Keratinocyte (primary cell): ENCODE data around the gene ITGB2. TPM values are rescaled to one million over a fixed set of nuclear protein-coding genes. Genes with fewer than 3 reads are reported as not detected.

Experiments used
- DNase-seq: peaks from one replicate; pipeline ENCODE4 v3.0.0-alpha.2; 2011; ENCODE audit warnings: low read depth, missing footprints, low spot score
- FAIRE-seq: peaks from 2 replicates; lab custom pipeline; 2011; peaks lifted over from hg19 to GRCh38; lab: Jason Lieb, UNC
- H2AFZ ChIP-seq: 2 replicates; pipeline ENCODE4 v1.6.0; 2012; ENCODE audit warnings: low read length, control low read depth, inconsistent platforms; ENCODE audit not compliant: control insufficient read depth
- H3K27ac ChIP-seq: 2 replicates; pipeline ENCODE4 v1.5.1; 2011; ENCODE audit warnings: low read length; ENCODE audit not compliant: control insufficient read depth, insufficient read depth
- H3K27me3 ChIP-seq: 3 replicates; pipeline ENCODE4 v1.6.0; 2011; ENCODE audit warnings: low read length; ENCODE audit not compliant: control insufficient read depth, insufficient read depth; ENCODE audit errors: extremely low read depth
- H3K36me3 ChIP-seq, 2 experiments: 2 replicates in 1 of 2; 3 replicates in 1 of 2; pipeline ENCODE4 v1.5.1; 2011; ENCODE audit warnings: low read length in 2 of 2, mild to moderate bottlenecking in 1 of 2; ENCODE audit not compliant: control insufficient read depth in 2 of 2, insufficient read depth in 2 of 2; ENCODE audit errors: extremely low read depth in 1 of 2
- H3K4me1 ChIP-seq: 3 replicates; pipeline ENCODE4 v1.5.1; 2011; ENCODE audit warnings: low read length; ENCODE audit not compliant: control insufficient read depth, insufficient read depth; ENCODE audit errors: extremely low read depth
- H3K4me2 ChIP-seq: 3 replicates; pipeline ENCODE4 v1.6.0; 2011; ENCODE audit warnings: low read depth, low read length; ENCODE audit not compliant: control insufficient read depth, insufficient read depth; ENCODE audit errors: extremely low read depth
- H3K4me3 ChIP-seq, 3 experiments: fragments of 200-600 bp in 1 of 3; sonication (generic) in 1 of 3; 2 replicates in 2 of 3; 3 replicates in 1 of 3; pipeline ENCODE4 v1.5.1; 2011 to 2016; ENCODE audit warnings: low read length in 3 of 3, mild to moderate bottlenecking in 3 of 3, control low read depth in 2 of 3, inconsistent platforms in 1 of 3, low read depth in 1 of 3, mixed read lengths in 1 of 3, mixed run types in 1 of 3, moderate library complexity in 1 of 3; ENCODE audit not compliant: control insufficient read depth in 2 of 3, insufficient read depth in 2 of 3; ENCODE audit errors: extremely low read depth in 1 of 3
- H3K79me2 ChIP-seq: 2 replicates; pipeline ENCODE4 v1.6.0; 2012; ENCODE audit warnings: low read length; ENCODE audit not compliant: control insufficient read depth, insufficient read depth
- H3K9ac ChIP-seq: 3 replicates; pipeline ENCODE4 v1.6.0; 2011; ENCODE audit warnings: low read length; ENCODE audit not compliant: control insufficient read depth, insufficient read depth; ENCODE audit errors: extremely low read depth
- H3K9me1 ChIP-seq: 3 replicates; pipeline ENCODE4 v1.6.0; 2011; ENCODE audit warnings: low read length; ENCODE audit not compliant: control insufficient read depth, insufficient read depth; ENCODE audit errors: extremely low read depth
- H3K9me3 ChIP-seq: 2 replicates; pipeline ENCODE4 v1.5.1; 2012; ENCODE audit warnings: low read depth, low read length; ENCODE audit not compliant: control insufficient read depth
- H4K20me1 ChIP-seq: 3 replicates; pipeline ENCODE4 v1.6.0; 2011; ENCODE audit warnings: low read length; ENCODE audit not compliant: control insufficient read depth, insufficient read depth; ENCODE audit errors: extremely low read depth
- CTCF ChIP-seq, 3 experiments: IDR thresholded peaks in 1 of 3; conservative IDR thresholded peaks in 1 of 3; optimal IDR thresholded peaks in 1 of 3; 2 replicates in 2 of 3; 3 replicates in 1 of 3; pipeline versions ENCODE3 to v1.5.1; 2011; ENCODE audit warnings: low read length in 3 of 3, mild to moderate bottlenecking in 3 of 3, moderate library complexity in 2 of 3, control low read depth in 1 of 3, inconsistent platforms in 1 of 3; ENCODE audit not compliant: insufficient read depth in 2 of 3; ENCODE audit errors: extremely low read depth in 1 of 3
- EZH2 ChIP-seq: IDR thresholded peaks from one replicate; pipeline ENCODE4 v1.6.1; 2012; ENCODE audit warnings: inconsistent platforms, mild to moderate bottlenecking, low read length, moderate library complexity
- dilution Hi-C: fragments of 300-500 bp; cut with MboI; formaldehyde crosslinking; loops from one replicate; pipeline ENCODE4 v1.7.0; 2020; ENCODE audit warnings: low sequenced_read_pairs; ENCODE audit not compliant: extremely low pct_ligation_motif_present
- polyA plus RNA-seq, 5 experiments: library from polyadenylated mRNA; depleted of rRNA in 3 of 5; stranded (reverse) in 3 of 5; stranded (forward) in 1 of 5; unstranded in 1 of 5; fragments of >200 nt; gene quantifications; 1 replicate in 1 of 5; 2 replicates in 3 of 5; 3 replicates in 1 of 5; pipeline versions ENCODE4 v1.2.1 to v1.2.3, GENCODE V29; 2011 to 2012; ENCODE audit warnings: missing spikeins in 2 of 5, low read depth in 1 of 5, low replicate concordance in 1 of 5

ITGB2 gene
- polyA plus RNA-seq, 1 donor (not counting 4 experiments of a cell fraction or from before 2014, with no cell fraction given) = 0.55 TPM

GRCh38 chr21:44836666-44837471, 83.8 kb downstream of the ITGB2 start:
- FAIRE-seq = peak; percentile 44
- Histone ChIP-seq H3K4me2 (peak overlapping the region; percentile 45), H3K4me1 (peaks cover 7% of the 10 kb centered on the region), H3K4me3 (no peak overlapping the region), H3K27ac (no peak overlapping the region), H3K79me2 (no peaks in the 10 kb centered on the region), H2AFZ (peak overlapping the region; percentile 65), H3K9ac (no peak overlapping the region), H3K9me1 (no peaks in the 10 kb centered on the region), H4K20me1 (no peaks in the 10 kb centered on the region), H3K36me3 (no peaks in the 10 kb centered on the region), H3K9me3 (no peaks in the 10 kb centered on the region), H3K27me3 (no peaks in the 10 kb centered on the region)
- no peak for DNase-seq
- dilution Hi-C loops = no loop called here
- peak in 2 of 3 experiments; percentile 3 to 5 for TF ChIP-seq CTCF (optimal IDR thresholded peaks at IDR 0.05 in 1 of 3, IDR thresholded peaks at IDR 0.05 in 1 of 3, conservative IDR thresholded peaks at IDR 0.05 in 1 of 3; ENCODE audit: extremely low read depth in 1 of 3, insufficient read depth in 2 of 3, low read length in 3 of 3)
- TF ChIP-seq EZH2 = no peak

GRCh38 chr21:44836349-44836665, 84.4 kb downstream of the ITGB2 start:
- dilution Hi-C loops = no loop called here
- no peaks in the 10 kb centered on the region for H3K27me3 ChIP-seq
- no peak for DNase-seq
- no peaks in the 10 kb centered on the region for H4K20me1 ChIP-seq
- peak overlapping the region; percentile 45 for H3K4me2 ChIP-seq
- H3K27ac ChIP-seq = no peak overlapping the region
- peak overlapping the region; percentile 65 for H2AFZ ChIP-seq
- H3K9me1 ChIP-seq = no peaks in the 10 kb centered on the region
- no peaks in the 10 kb centered on the region for H3K36me3 ChIP-seq
- no peaks in the 10 kb centered on the region for H3K79me2 ChIP-seq
- peaks cover 7% of the 10 kb centered on the region for H3K4me1 ChIP-seq
- H3K4me3 ChIP-seq = no peak overlapping the region
- H3K9me3 ChIP-seq = no peaks in the 10 kb centered on the region
- H3K9ac ChIP-seq = no peak overlapping the region
- peak; percentile 41 for FAIRE-seq
- TF ChIP-seq EZH2 = no peak
- TF ChIP-seq CTCF (optimal IDR thresholded peaks at IDR 0.05 in 1 of 3, IDR thresholded peaks at IDR 0.05 in 1 of 3, conservative IDR thresholded peaks at IDR 0.05 in 1 of 3; ENCODE audit: extremely low read depth in 1 of 3, insufficient read depth in 2 of 3, low read length in 3 of 3) = no peak

Other genes with a start within 250 kb of the ITGB2 start
- gene KRTAP12-1, start 238.7 kb downstream of the ITGB2 start, polyA plus RNA-seq = not detected in 3 replicates
- gene KRTAP10-12, start 223.7 kb downstream of the ITGB2 start, polyA plus RNA-seq = not detected in 3 replicates
- gene TSPEAR, start 209.3 kb downstream of the ITGB2 start, polyA plus RNA-seq = 0.07 to 0.12 TPM in 2 of 3 replicates, not detected in the other
- 82.0 to 114 TPM (median 106 TPM) in 3 replicates for gene UBE2G2, start 119.1 kb downstream of the ITGB2 start, polyA plus RNA-seq
- 69.3 to 132 TPM (median 115 TPM) in 3 replicates for gene SUMO3, start 102.8 kb downstream of the ITGB2 start, polyA plus RNA-seq
- gene PTTG1IP, start 47.2 kb downstream of the ITGB2 start, polyA plus RNA-seq = 132 to 140 TPM (median 137 TPM) in 3 replicates
- 18.5 to 26.8 TPM (median 21.8 TPM) in 3 replicates for gene SLX9, start 19.1 kb upstream of the ITGB2 start, polyA plus RNA-seq
- gene ADARB1, start 153.7 kb upstream of the ITGB2 start, polyA plus RNA-seq = 10.9 to 13.5 TPM (median 13.0 TPM) in 3 replicates